Peyer's patch (tissue), 4 donors: ENCODE measurements around the gene MAP2. TPM values are rescaled to one million over a fixed set of nuclear protein-coding genes. Genes with fewer than 3 reads are reported as not detected.

Experiments used
- DNase-seq, 3 donors: peaks; one replicate each; pipeline ENCODE4 v3.0.0-alpha.2; 2017 to 2019
- H3K27ac ChIP-seq, 4 donors: fragments of 200-600 bp; sonication (generic); one replicate each; pipeline ENCODE4 v1.5.1; 2016 to 2019
- H3K27me3 ChIP-seq, 2 donors: fragments of 200-600 bp; sonication (generic); one replicate each; pipeline ENCODE4 v1.5.1; 2019
- H3K36me3 ChIP-seq, 3 donors: fragments of 200-600 bp; sonication (generic); one replicate each; pipeline ENCODE4 v1.5.1; 2016 to 2019
- H3K4me1 ChIP-seq, 4 donors: fragments of 200-600 bp; sonication (generic); one replicate each; pipeline ENCODE4 v1.5.1; 2016 to 2019
- H3K4me3 ChIP-seq, 4 donors: fragments of 200-600 bp; sonication (generic); 1 replicate in 3 of 4; 2 replicates in 1 of 4; pipeline ENCODE4 v1.5.1; 2016 to 2019; ENCODE audit warnings: mild to moderate bottlenecking in 1 of 4
- H3K9me3 ChIP-seq, 4 donors: fragments of 200-600 bp; sonication (generic); one replicate each; pipeline ENCODE4 v1.5.1; 2016 to 2019; ENCODE audit warnings: mild to moderate bottlenecking in 1 of 4
- CTCF ChIP-seq, 6 experiments: fragments of 450-650 bp in 4 of 6; fragments of 200-600 bp in 2 of 6; sonication (generic) in 1 of 6; IDR thresholded peaks; one replicate each; pipeline ENCODE4 v1.5.1; 2017 to 2019; ENCODE audit warnings: antibody characterized with exemption in 6 of 6, mild to moderate bottlenecking in 3 of 6, moderate library complexity in 1 of 6
- POLR2A ChIP-seq, 2 donors: fragments of 450-650 bp; IDR thresholded peaks; one replicate each; pipeline ENCODE4 v1.5.1; 2017; ENCODE audit warnings: antibody characterized with exemption in 2 of 2, mild to moderate bottlenecking in 2 of 2, moderate library complexity in 2 of 2
- total RNA-seq, 4 donors: library from RNA; depleted of rRNA; stranded (reverse); fragments of >200 nt; gene quantifications; one replicate each; pipeline ENCODE4 v1.1.0, GENCODE V29; 2016

MAP2 gene
- total RNA-seq, 4 donors from 2014 or later = 0.70 to 19.8 (median 4.1) TPM

GRCh38 chr2:209638346-209638745 is 214.5 kb downstream of the MAP2 start:
- no peak overlapping the region for H3K27ac ChIP-seq
- no peak for TF ChIP-seq CTCF (IDR thresholded peaks at IDR 0.05)
- no peak for TF ChIP-seq POLR2A (IDR thresholded peaks at IDR 0.05)
- no peak overlapping the region for H3K4me3 ChIP-seq
- no peaks in the 10 kb centered on the region for H3K4me1 ChIP-seq
- no peaks in the 10 kb centered on the region for H3K9me3 ChIP-seq
- no peaks in the 10 kb centered on the region for H3K27me3 ChIP-seq
- H3K36me3 ChIP-seq = no peaks in the 10 kb centered on the region
- no peak for DNase-seq

GRCh38 chr2:209640358-209640757 is 216.5 kb downstream of the MAP2 start:
- no peak for DNase-seq
- Histone ChIP-seq H3K36me3 (no peaks in the 10 kb centered on the region), H3K9me3 (no peaks in the 10 kb centered on the region), H3K4me3 (no peak overlapping the region), H3K4me1 (no peaks in the 10 kb centered on the region), H3K27ac (no peak overlapping the region), H3K27me3 (no peaks in the 10 kb centered on the region)
- TF ChIP-seq POLR2A (IDR thresholded peaks at IDR 0.05) (no peak), CTCF (IDR thresholded peaks at IDR 0.05) (no peak)

- Histone ChIP-seq H3K36me3 (no peaks in the 10 kb centered on the region), H3K27me3 (no peaks in the 10 kb centered on the region), H3K9me3 (no peaks in the 10 kb centered on the region), H3K4me3 (no peak overlapping the region), H3K4me1 (no peaks in the 10 kb centered on the region), H3K27ac (no peak overlapping the region)
- TF ChIP-seq CTCF (IDR thresholded peaks at IDR 0.05) (no peak), POLR2A (IDR thresholded peaks at IDR 0.05) (no peak)
- DNase-seq = no peak
These were observed 218.4 kb downstream of the MAP2 start for GRCh38 chr2:209642146-209642820.

- Histone ChIP-seq H3K27ac (no peak overlapping the region), H3K9me3 (no peaks in the 10 kb centered on the region), H3K4me1 (no peaks in the 10 kb centered on the region), H3K4me3 (no peak overlapping the region), H3K36me3 (no peaks in the 10 kb centered on the region), H3K27me3 (no peaks in the 10 kb centered on the region)
- TF ChIP-seq CTCF (IDR thresholded peaks at IDR 0.05) (no peak), POLR2A (IDR thresholded peaks at IDR 0.05) (no peak)
- no peak for DNase-seq
These were observed 221.0 kb downstream of the MAP2 start for GRCh38 chr2:209644842-209645241.

GRCh38 chr2:209648714-209649113 is 224.9 kb downstream of the MAP2 start:
- no peak overlapping the region for H3K4me3 ChIP-seq
- no peak for DNase-seq
- no peaks in the 10 kb centered on the region for H3K9me3 ChIP-seq
- H3K27me3 ChIP-seq = no peaks in the 10 kb centered on the region
- no peaks in the 10 kb centered on the region for H3K36me3 ChIP-seq
- no peaks in the 10 kb centered on the region for H3K4me1 ChIP-seq
- no peak overlapping the region for H3K27ac ChIP-seq
- TF ChIP-seq CTCF (IDR thresholded peaks at IDR 0.05) (no peak), POLR2A (IDR thresholded peaks at IDR 0.05) (no peak)

- Histone ChIP-seq H3K4me3 (no peak overlapping the region), H3K4me1 (no peaks in the 10 kb centered on the region), H3K9me3 (no peaks in the 10 kb centered on the region), H3K36me3 (no peaks in the 10 kb centered on the region), H3K27ac (no peak overlapping the region), H3K27me3 (no peaks in the 10 kb centered on the region)
- no peak for TF ChIP-seq CTCF (IDR thresholded peaks at IDR 0.05)
- no peak for TF ChIP-seq POLR2A (IDR thresholded peaks at IDR 0.05)
- no peak for DNase-seq
These were observed 229.3 kb downstream of the MAP2 start for GRCh38 chr2:209653134-209653533.
